SK-N-SH (cell line): ENCODE results near the gene GALR2. TPM values are rescaled to one million over a fixed set of nuclear protein-coding genes. Genes with fewer than 3 reads are reported as not detected.

Source experiments
- CTCF ChIA-PET: fragments of 300-600, 350-600 bp; formaldehyde crosslinking; extraction: SDS; loops from one replicate; lab custom pipeline; 2021; lab: Yijun Ruan, JAX
- POLR2A ChIA-PET: fragments of 350-600 bp; sonication (Branson Sonifier 250); formaldehyde crosslinking; extraction: SDS; loops from one replicate; lab custom pipeline; 2020; ENCODE audit warnings: antibody characterized with exemption, inconsistent platforms; lab: Yijun Ruan, JAX
- DNase-seq: peaks from one replicate; pipeline ENCODE4 v3.0.0; 2012
- H2AFZ ChIP-seq: fragments of 200-600 bp; sonication (generic); 2 replicates; pipeline ENCODE4 v1.8.1; 2016; ENCODE audit warnings: antibody characterized with exemption, mild to moderate bottlenecking, low read depth
- H3F3A ChIP-seq: fragments of 200-600 bp; sonication (generic); replicated peaks from 2 replicates; pipeline ENCODE3; 2016; ENCODE audit warnings: antibody characterized with exemption, mild to moderate bottlenecking; ENCODE audit not compliant: insufficient read depth
- H3K27ac ChIP-seq, 2 experiments: fragments of 200-500 bp in 1 of 2; fragments of 200-600 bp in 1 of 2; sonication (Bioruptor generic) in 1 of 2; sonication (generic), shearing (Covaris generic) in 1 of 2; 2 replicates each; pipeline versions ENCODE4 v1.5.1 to v1.6.1; 2014 to 2016; ENCODE audit warnings: low read depth in 2 of 2, inconsistent platforms in 1 of 2, low read length in 1 of 2, mild to moderate bottlenecking in 1 of 2, mixed read lengths in 1 of 2
- H3K27me3 ChIP-seq: fragments of 200-600 bp; sonication (generic), shearing (Covaris generic); 2 replicates; pipeline ENCODE4 v1.6.1; 2016; ENCODE audit warnings: mixed run types; ENCODE audit not compliant: insufficient read depth
- H3K36me3 ChIP-seq, 2 experiments: fragments of 200-500 bp in 1 of 2; fragments of 200-600 bp in 1 of 2; sonication (Bioruptor generic) in 1 of 2; sonication (generic) in 1 of 2; replicated peaks in 1 of 2; 2 replicates each; pipeline versions ENCODE3 to v1.5.1; 2014 to 2016; ENCODE audit warnings: low read length in 1 of 2, mild to moderate bottlenecking in 1 of 2; ENCODE audit not compliant: insufficient read depth in 2 of 2, control insufficient read depth in 1 of 2
- H3K4me1 ChIP-seq, 2 experiments: fragments of 200-500 bp in 1 of 2; fragments of 200-600 bp in 1 of 2; sonication (Bioruptor generic) in 1 of 2; sonication (generic), shearing (Covaris generic) in 1 of 2; 2 replicates each; pipeline versions ENCODE4 v1.5.1 to v1.6.1; 2014 to 2016; ENCODE audit warnings: low read depth in 1 of 2, low read length in 1 of 2, mixed run types in 1 of 2; ENCODE audit not compliant: insufficient read depth in 2 of 2, control insufficient read depth in 1 of 2
- H3K4me2 ChIP-seq: fragments of 200-600 bp; sonication (generic), shearing (Covaris generic); 2 replicates; pipeline ENCODE4 v1.6.1; 2017; ENCODE audit warnings: mixed run types
- H3K4me3 ChIP-seq, 2 experiments: fragments of 200-500 bp in 1 of 2; fragments of 200-600 bp in 1 of 2; sonication (Bioruptor generic) in 1 of 2; sonication (generic), shearing (Covaris generic) in 1 of 2; 2 replicates each; pipeline versions ENCODE4 v1.5.1 to v1.8.1; 2014 to 2016; ENCODE audit warnings: low read depth in 2 of 2, inconsistent platforms in 1 of 2, low read length in 1 of 2, mild to moderate bottlenecking in 1 of 2, mixed read lengths in 1 of 2, moderate library complexity in 1 of 2
- H3K79me2 ChIP-seq: fragments of 200-600 bp; sonication (generic); 2 replicates; pipeline ENCODE4 v1.8.1; 2017; ENCODE audit warnings: mild to moderate bottlenecking; ENCODE audit not compliant: insufficient read depth
- H3K9ac ChIP-seq: fragments of 200-600 bp; sonication (generic); 2 replicates; pipeline ENCODE4 v1.6.1; 2017; ENCODE audit warnings: mixed run types
- H3K9me2 ChIP-seq: fragments of 200-600 bp; sonication (generic); 2 replicates; pipeline ENCODE4 v1.6.1; 2017; ENCODE audit warnings: mixed run types
- H3K9me3 ChIP-seq: fragments of 200-600 bp; sonication (generic); 2 replicates; pipeline ENCODE4 v1.6.1; 2017; ENCODE audit warnings: mixed run types, mild to moderate bottlenecking, moderate library complexity
- H4K20me1 ChIP-seq: fragments of 200-600 bp; sonication (generic); 2 replicates; pipeline ENCODE4 v1.6.1; 2017; ENCODE audit warnings: mild to moderate bottlenecking, mixed run types; ENCODE audit not compliant: insufficient read depth
- EP300 ChIP-seq, 2 experiments: IDR thresholded peaks; 2 replicates each; pipeline versions ENCODE4 v1.4.0 to v1.6.1; 2012; ENCODE audit warnings: borderline replicate concordance in 1 of 2, low read depth in 1 of 2, low read length in 1 of 2
- EZH2phosphoT487 ChIP-seq: fragments of 200-600 bp; sonication (generic); IDR thresholded peaks from 2 replicates; pipeline ENCODE4 v1.6.1; 2017; ENCODE audit warnings: low read depth, mixed run types, mild to moderate bottlenecking, antibody characterized with exemption, moderate library complexity, borderline replicate concordance
- FOXJ3 ChIP-seq: sonication (generic); formaldehyde crosslinking; IDR thresholded peaks from 2 replicates; pipeline ENCODE4 v1.5.1; 2020; ENCODE audit warnings: mild to moderate bottlenecking, missing genetic modification reagents
- FOXM1 ChIP-seq: IDR thresholded peaks from 2 replicates; pipeline ENCODE4 v1.4.0; 2012; ENCODE audit warnings: low read depth, mild to moderate bottlenecking
- GABPA ChIP-seq: IDR thresholded peaks from 2 replicates; pipeline ENCODE4 v1.4.0; 2012; ENCODE audit warnings: low read depth, mild to moderate bottlenecking
- GATA2 ChIP-seq: sonication (generic); formaldehyde crosslinking; IDR thresholded peaks from 2 replicates; pipeline ENCODE4 v1.5.0; 2020; ENCODE audit warnings: mild to moderate bottlenecking, missing genetic modification reagents
- MAX ChIP-seq: IDR thresholded peaks from 2 replicates; pipeline ENCODE4 v1.4.0; 2012; ENCODE audit warnings: low read depth
- MEF2A ChIP-seq: IDR thresholded peaks from 2 replicates; pipeline ENCODE4 v1.4.0; 2012; ENCODE audit warnings: low read depth, borderline replicate concordance
- NFIC ChIP-seq: IDR thresholded peaks from 2 replicates; pipeline ENCODE4 v1.4.0; 2012; ENCODE audit warnings: borderline replicate concordance
- NRF1 ChIP-seq: IDR thresholded peaks from 2 replicates; pipeline ENCODE4 v1.6.1; 2012; ENCODE audit warnings: low read depth, mild to moderate bottlenecking, low read length
- POLR2AphosphoS5 ChIP-seq: IDR thresholded peaks from 2 replicates; pipeline ENCODE4 v1.6.1; 2012; ENCODE audit warnings: low read depth, low read length
- RFX5 ChIP-seq: IDR thresholded peaks from 2 replicates; pipeline ENCODE4 v1.6.1; 2012; ENCODE audit warnings: mild to moderate bottlenecking, improper control_type of control experiment, low read length
- RXRA ChIP-seq: IDR thresholded peaks from 2 replicates; pipeline ENCODE4 v1.4.0; 2012; ENCODE audit warnings: low read depth, mild to moderate bottlenecking, borderline replicate concordance
- SIN3A ChIP-seq: IDR thresholded peaks from 2 replicates; pipeline ENCODE4 v1.6.1; 2012; ENCODE audit warnings: low read depth, mild to moderate bottlenecking, low read length, moderate library complexity, borderline replicate concordance
- SMC3 ChIP-seq: IDR thresholded peaks from 2 replicates; pipeline ENCODE4 v1.6.1; 2012; ENCODE audit warnings: low read depth, low read length, improper control_type of control experiment
- TAF1 ChIP-seq: IDR thresholded peaks from 2 replicates; pipeline ENCODE4 v1.6.1; 2012; ENCODE audit warnings: low read depth, mild to moderate bottlenecking, low read length, moderate library complexity, borderline replicate concordance
- TEAD4 ChIP-seq: IDR thresholded peaks from 2 replicates; pipeline ENCODE4 v1.4.0; 2012; ENCODE audit warnings: mild to moderate bottlenecking, borderline replicate concordance; ENCODE audit not compliant: insufficient read depth
- USF1 ChIP-seq: IDR thresholded peaks from 2 replicates; pipeline ENCODE4 v1.4.0; 2012; ENCODE audit warnings: low read depth, borderline replicate concordance
- USF2 ChIP-seq: fragments of 150-350 bp; IDR thresholded peaks from 2 replicates; pipeline ENCODE4 v1.6.1; 2017; ENCODE audit warnings: antibody characterized with exemption, low read length, low read depth, borderline replicate concordance
- ZBTB33 ChIP-seq: IDR thresholded peaks from 2 replicates; pipeline ENCODE4 v1.4.0; 2012; ENCODE audit warnings: low read depth, borderline replicate concordance
- WGBS: methylation state at CpG from one replicate; pipeline ENCODE4 v1.1.6; 2017; ENCODE audit warnings: low lambda C conversion rate; 5-methylcytosine and 5-hydroxymethylcytosine counted together
- polyA plus RNA-seq, 3 experiments: library from polyadenylated mRNA; depleted of rRNA; stranded (reverse); fragments of >200 nt; gene quantifications; 2 replicates each; pipeline ENCODE4 v1.2.3, GENCODE V29; 2012

Gene GALR2
- polyA plus RNA-seq, 1 of the 3 experiments (the other 2 are of a cell fraction): 0.05 TPM

- WGBS: 94% methylated on average over 15 of the region's 15 CpGs
- no peak for TF ChIP-seq TEAD4
- no peak for TF ChIP-seq GABPA
- TF ChIP-seq MAX: no peak
- no peak for TF ChIP-seq ZBTB33
- no peak for TF ChIP-seq GATA2 (CRISPR knock-in tag)
- no peak for TF ChIP-seq EP300 (IDR thresholded peaks at IDR 0.05; ENCODE audit: borderline replicate concordance in 1 of 2, low read depth in 1 of 2, low read length in 1 of 2)
- TF ChIP-seq SIN3A: no peak
- no peak for TF ChIP-seq FOXJ3 (CRISPR knock-in tag)
- no peak for TF ChIP-seq USF1
- TF ChIP-seq RFX5: no peak
- no peak for TF ChIP-seq NFIC
- no peak for TF ChIP-seq FOXM1
- TF ChIP-seq NRF1: no peak
- no peak for TF ChIP-seq POLR2AphosphoS5
- TF ChIP-seq MEF2A: no peak
- TF ChIP-seq EZH2phosphoT487: no peak
- TF ChIP-seq RXRA: no peak
- no peak for TF ChIP-seq USF2
- TF ChIP-seq SMC3: no peak
- no peak for TF ChIP-seq TAF1
- H3K9me3 ChIP-seq: no peaks in the 10 kb centered on the region
- no peak overlapping the region for H3K4me2 ChIP-seq
- H3K4me3 ChIP-seq: no peak overlapping the region
- H3K9me2 ChIP-seq: no peaks in the 10 kb centered on the region
- ChIA-PET POLR2A (no interaction called here), CTCF (interaction anchor here (0.9 to 3.3 kb wide), 5 partner anchors 8 to 215 kb away, joined by 3 to 16 read pairs (median 6); partner anchors contain the start of gene SRP68)
- peaks cover 60 to 79% of the 10 kb centered on the region in 2 experiments for H3K36me3 ChIP-seq
- no peak for DNase-seq
- H3K27ac ChIP-seq: no peak overlapping the region
- H4K20me1 ChIP-seq: peaks cover 9% of the 10 kb centered on the region
- H3K9ac ChIP-seq: no peak overlapping the region
- no peaks in the 10 kb centered on the region for H3K27me3 ChIP-seq
- H3F3A ChIP-seq: peaks cover 9% of the 10 kb centered on the region
- H3K4me1 ChIP-seq: no peaks in the 10 kb centered on the region
- no peak overlapping the region for H2AFZ ChIP-seq
- H3K79me2 ChIP-seq: peaks cover 33% of the 10 kb centered on the region
These were observed 10.6 kb upstream of the GALR2 start for GRCh38 chr17:76063875-76064546.
